Measurements from ENCODE around the gene MPPE1. TPM values are rescaled to one million over a fixed set of nuclear protein-coding genes. Genes with fewer than 3 reads are reported as not detected.
"Not testable (repeated sequence)": the region's sequence is repeated elsewhere in the genome, so short reads cannot be mapped to it uniquely, and the experiment has no call there.

The MPPE1 gene
- polyA plus RNA-seq, 2 donors: 19.1 to 20.3 TPM

GRCh38 chr18:11905613-11906012, 2.5 kb downstream of the MPPE1 start:
- no peaks in the 10 kb centered on the region for H3K27me3 ChIP-seq (ENCODE audit: control insufficient read depth in 1 of 2, insufficient read depth in 2 of 2, low read length in 2 of 2)
- peaks cover 0 to 10% of the 10 kb centered on the region in 2 donors for H3K36me3 ChIP-seq (ENCODE audit: control insufficient read depth in 2 of 2, insufficient read depth in 2 of 2, low read length in 1 of 2)
- peaks cover 0 to 4% of the 10 kb centered on the region in 2 donors for H3K4me1 ChIP-seq (ENCODE audit: control insufficient read depth in 2 of 2, insufficient read depth in 2 of 2, low read length in 1 of 2)
- H3K27ac ChIP-seq (ENCODE audit: low read depth in 2 of 2, low read length in 1 of 2): no peak overlapping the region
- H3K4me3 ChIP-seq (ENCODE audit: low read depth in 1 of 2, low read length in 2 of 2): no peak overlapping the region
- 79 to 89% methylated on average over 4 of the region's 4 CpGs for WGBS, 2 donors
- no peaks in the 10 kb centered on the region for H3K9me3 ChIP-seq (ENCODE audit: control insufficient read depth in 2 of 2, insufficient read depth in 1 of 2, low read depth in 1 of 2, low read length in 1 of 2)

GRCh38 chr18:11902522-11903292, 5.4 kb downstream of the MPPE1 start:
- no peaks in the 10 kb centered on the region for H3K9me3 ChIP-seq (ENCODE audit: control insufficient read depth in 2 of 2, insufficient read depth in 1 of 2, low read depth in 1 of 2, low read length in 1 of 2)
- 70 to 74% methylated on average over 7 of the region's 7 CpGs for WGBS, 2 donors
- no peak overlapping the region for H3K27ac ChIP-seq (ENCODE audit: low read depth in 2 of 2, low read length in 1 of 2)
- peaks cover 0 to 4% of the 10 kb centered on the region in 2 donors for H3K4me1 ChIP-seq (ENCODE audit: control insufficient read depth in 2 of 2, insufficient read depth in 2 of 2, low read length in 1 of 2)
- H3K36me3 ChIP-seq (ENCODE audit: control insufficient read depth in 2 of 2, insufficient read depth in 2 of 2, low read length in 1 of 2): peaks cover 0 to 12% of the 10 kb centered on the region in 2 donors
- no peak overlapping the region for H3K4me3 ChIP-seq (ENCODE audit: low read depth in 1 of 2, low read length in 2 of 2)
- no peaks in the 10 kb centered on the region for H3K27me3 ChIP-seq (ENCODE audit: control insufficient read depth in 1 of 2, insufficient read depth in 2 of 2, low read length in 2 of 2)

DNA sequence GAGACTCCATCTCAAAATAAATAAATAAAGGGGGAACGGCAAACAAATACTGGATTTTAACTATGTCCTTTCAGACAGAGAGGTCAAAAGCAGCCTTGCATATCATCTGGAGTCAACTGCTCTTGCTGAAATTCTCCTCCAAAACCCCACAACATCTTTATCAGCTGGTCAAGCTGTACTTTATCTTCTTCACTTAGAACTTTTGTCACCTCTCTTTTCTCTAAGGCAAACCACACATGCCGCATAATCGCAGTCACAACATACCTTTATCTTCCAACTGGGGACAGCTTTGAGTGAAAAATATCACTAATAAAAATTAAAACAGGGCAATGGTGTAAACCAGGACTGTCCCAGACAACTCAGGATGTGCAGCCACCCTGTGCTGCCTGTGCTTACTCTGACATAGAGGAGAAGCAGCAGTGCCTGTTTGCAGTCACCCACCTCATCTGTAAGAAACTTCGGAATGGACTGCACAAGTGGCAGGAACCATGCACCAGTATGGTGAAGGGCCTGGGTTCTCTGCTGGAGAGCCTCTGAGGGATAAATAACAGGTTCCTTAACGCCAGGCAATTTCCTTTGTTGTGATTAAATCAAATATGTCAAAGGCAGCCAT, 6.2 kb downstream of the MPPE1 start:
- Histone ChIP-seq H3K4me1 (ENCODE audit: control insufficient read depth in 2 of 2, insufficient read depth in 2 of 2, low read length in 1 of 2) (peaks cover 0 to 4% of the 10 kb centered on the region in 2 donors), H3K9me3 (ENCODE audit: control insufficient read depth in 2 of 2, insufficient read depth in 1 of 2, low read depth in 1 of 2, low read length in 1 of 2) (no peaks in the 10 kb centered on the region), H3K36me3 (ENCODE audit: control insufficient read depth in 2 of 2, insufficient read depth in 2 of 2, low read length in 1 of 2) (peaks cover 0 to 12% of the 10 kb centered on the region in 2 donors), H3K27me3 (ENCODE audit: control insufficient read depth in 1 of 2, insufficient read depth in 2 of 2, low read length in 2 of 2) (no peaks in the 10 kb centered on the region), H3K27ac (ENCODE audit: low read depth in 2 of 2, low read length in 1 of 2) (no peak overlapping the region), H3K4me3 (ENCODE audit: low read depth in 1 of 2, low read length in 2 of 2) (no peak overlapping the region)
- 84 to 86% methylated on average over 5 of the region's 5 CpGs for WGBS, 2 donors

DNA sequence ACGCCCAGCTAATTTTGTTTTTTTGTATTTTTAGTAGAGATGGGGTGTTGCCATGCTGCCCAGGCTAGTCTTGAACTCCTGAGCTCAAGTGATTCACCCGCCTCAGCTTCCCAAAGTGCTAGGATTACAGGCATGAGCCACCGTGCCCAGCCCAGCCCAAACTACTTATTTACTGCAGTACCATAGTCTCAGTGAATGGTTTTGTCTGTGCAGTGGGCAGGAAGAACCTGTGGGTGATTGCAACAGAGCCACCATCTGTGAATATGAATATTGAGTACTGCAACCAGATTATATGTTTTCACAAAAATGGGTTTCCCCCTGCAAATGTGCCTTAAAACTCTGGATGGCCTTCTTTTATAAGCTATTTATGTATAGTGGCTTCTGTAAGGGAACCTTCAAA, 9.1 kb downstream of the MPPE1 start:
- WGBS, 2 donors: 82 to 87% methylated on average over 3 of the region's 3 CpGs
- H3K4me1 ChIP-seq (ENCODE audit: control insufficient read depth in 2 of 2, insufficient read depth in 2 of 2, low read length in 1 of 2): peaks cover 0 to 4% of the 10 kb centered on the region in 2 donors
- no peaks in the 10 kb centered on the region for H3K27me3 ChIP-seq (ENCODE audit: control insufficient read depth in 1 of 2, insufficient read depth in 2 of 2, low read length in 2 of 2)
- no peaks in the 10 kb centered on the region for H3K9me3 ChIP-seq (ENCODE audit: control insufficient read depth in 2 of 2, insufficient read depth in 1 of 2, low read depth in 1 of 2, low read length in 1 of 2)
- no peak overlapping the region for H3K27ac ChIP-seq (ENCODE audit: low read depth in 2 of 2, low read length in 1 of 2)
- no peak overlapping the region for H3K4me3 ChIP-seq (ENCODE audit: low read depth in 1 of 2, low read length in 2 of 2)
- peaks cover 0 to 16% of the 10 kb centered on the region in 2 donors for H3K36me3 ChIP-seq (ENCODE audit: control insufficient read depth in 2 of 2, insufficient read depth in 2 of 2, low read length in 1 of 2)

- Histone ChIP-seq H3K27me3 (ENCODE audit: control insufficient read depth in 1 of 2, insufficient read depth in 2 of 2, low read length in 2 of 2) (no peaks in the 10 kb centered on the region), H3K4me1 (ENCODE audit: control insufficient read depth in 2 of 2, insufficient read depth in 2 of 2, low read length in 1 of 2) (peaks cover 0 to 3% of the 10 kb centered on the region in 2 donors), H3K27ac (ENCODE audit: low read depth in 2 of 2, low read length in 1 of 2) (no peak overlapping the region), H3K9me3 (ENCODE audit: control insufficient read depth in 2 of 2, insufficient read depth in 1 of 2, low read depth in 1 of 2, low read length in 1 of 2) (no peaks in the 10 kb centered on the region), H3K4me3 (ENCODE audit: low read depth in 1 of 2, low read length in 2 of 2) (no peak overlapping the region), H3K36me3 (ENCODE audit: control insufficient read depth in 2 of 2, insufficient read depth in 2 of 2, low read length in 1 of 2) (peaks cover 0 to 15% of the 10 kb centered on the region in 2 donors)
- WGBS, 2 donors: 94 to 100% methylated on average over 1 of the region's 1 CpG
These were observed 10.3 kb downstream of the MPPE1 start for GRCh38 chr18:11897781-11898180.

DNA sequence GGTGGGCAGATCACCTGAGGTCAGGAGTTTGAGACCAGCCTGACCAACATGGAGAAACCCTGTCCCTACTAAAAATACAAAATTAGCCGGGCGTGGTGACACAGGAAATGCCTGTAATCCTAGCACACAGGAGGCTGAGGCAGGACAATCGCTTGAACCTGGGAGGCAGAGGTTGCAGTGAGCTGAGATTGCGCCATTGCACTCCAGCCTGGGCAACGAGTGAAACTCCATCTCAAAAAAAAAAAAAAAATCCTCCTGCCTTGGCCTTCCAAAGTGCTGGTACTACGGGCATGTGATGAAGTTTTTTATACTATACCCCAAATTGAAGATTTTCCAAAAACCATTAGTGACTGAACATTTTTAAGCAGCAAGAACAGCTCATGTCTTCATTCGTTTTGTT, 15.7 kb downstream of the MPPE1 start:
- not testable (repeated sequence) for H3K27ac ChIP-seq (ENCODE audit: low read depth in 2 of 2, low read length in 1 of 2); H3K9me3 ChIP-seq (ENCODE audit: control insufficient read depth in 2 of 2, insufficient read depth in 1 of 2, low read depth in 1 of 2, low read length in 1 of 2); H3K4me3 ChIP-seq (ENCODE audit: low read depth in 1 of 2, low read length in 2 of 2); H3K27me3 ChIP-seq (ENCODE audit: control insufficient read depth in 1 of 2, insufficient read depth in 2 of 2, low read length in 2 of 2); H3K4me1 ChIP-seq (ENCODE audit: control insufficient read depth in 2 of 2, insufficient read depth in 2 of 2, low read length in 1 of 2)
- 78 to 84% methylated on average over 7 of the region's 7 CpGs for WGBS, 2 donors
- peaks cover 0 to 14% of the 10 kb centered on the region in 2 donors for H3K36me3 ChIP-seq (ENCODE audit: control insufficient read depth in 2 of 2, insufficient read depth in 2 of 2, low read length in 1 of 2)

- Histone ChIP-seq H3K9me3 (ENCODE audit: control insufficient read depth in 2 of 2, insufficient read depth in 1 of 2, low read depth in 1 of 2, low read length in 1 of 2) (no peaks in the 10 kb centered on the region), H3K27me3 (ENCODE audit: control insufficient read depth in 1 of 2, insufficient read depth in 2 of 2, low read length in 2 of 2) (no peaks in the 10 kb centered on the region), H3K27ac (ENCODE audit: low read depth in 2 of 2, low read length in 1 of 2) (no peak overlapping the region), H3K4me1 (ENCODE audit: control insufficient read depth in 2 of 2, insufficient read depth in 2 of 2, low read length in 1 of 2) (no peaks in the 10 kb centered on the region), H3K4me3 (ENCODE audit: low read depth in 1 of 2, low read length in 2 of 2) (no peak overlapping the region), H3K36me3 (ENCODE audit: control insufficient read depth in 2 of 2, insufficient read depth in 2 of 2, low read length in 1 of 2) (peaks cover 0 to 16% of the 10 kb centered on the region in 2 donors)
- 92 to 93% methylated on average over 9 of the region's 9 CpGs for WGBS, 2 donors
These were observed 16.4 kb downstream of the MPPE1 start for GRCh38 chr18:11891737-11892136.

DNA sequence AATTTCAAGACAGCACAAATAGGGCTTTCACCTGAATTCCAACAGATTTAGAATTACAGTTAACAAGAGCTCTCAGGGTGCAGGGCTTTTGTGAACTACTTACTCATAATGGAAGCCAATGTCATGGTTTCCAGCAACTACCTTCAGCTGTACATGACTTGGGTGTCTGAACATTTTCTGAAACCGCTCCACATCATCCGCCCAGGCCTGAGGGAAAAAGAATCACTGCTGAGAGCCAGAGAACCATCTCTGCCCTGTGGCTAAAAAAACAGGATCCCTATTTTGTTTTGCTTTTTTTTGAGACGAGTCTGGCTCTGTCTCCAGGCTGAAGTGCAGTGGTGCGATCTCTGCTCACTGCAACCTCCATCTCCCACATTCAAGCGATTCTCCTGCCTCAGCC, 18.8 kb downstream of the MPPE1 start:
- Histone ChIP-seq H3K27me3 (ENCODE audit: control insufficient read depth in 1 of 2, insufficient read depth in 2 of 2, low read length in 2 of 2) (no peaks in the 10 kb centered on the region), H3K4me1 (ENCODE audit: control insufficient read depth in 2 of 2, insufficient read depth in 2 of 2, low read length in 1 of 2) (no peaks in the 10 kb centered on the region), H3K9me3 (ENCODE audit: control insufficient read depth in 2 of 2, insufficient read depth in 1 of 2, low read depth in 1 of 2, low read length in 1 of 2) (no peaks in the 10 kb centered on the region), H3K36me3 (ENCODE audit: control insufficient read depth in 2 of 2, insufficient read depth in 2 of 2, low read length in 1 of 2) (peaks cover 5 to 23% of the 10 kb centered on the region in 2 donors), H3K27ac (ENCODE audit: low read depth in 2 of 2, low read length in 1 of 2) (no peak overlapping the region), H3K4me3 (ENCODE audit: low read depth in 1 of 2, low read length in 2 of 2) (no peak overlapping the region)
- 92 to 98% methylated on average over 5 of the region's 5 CpGs for WGBS, 2 donors

DNA sequence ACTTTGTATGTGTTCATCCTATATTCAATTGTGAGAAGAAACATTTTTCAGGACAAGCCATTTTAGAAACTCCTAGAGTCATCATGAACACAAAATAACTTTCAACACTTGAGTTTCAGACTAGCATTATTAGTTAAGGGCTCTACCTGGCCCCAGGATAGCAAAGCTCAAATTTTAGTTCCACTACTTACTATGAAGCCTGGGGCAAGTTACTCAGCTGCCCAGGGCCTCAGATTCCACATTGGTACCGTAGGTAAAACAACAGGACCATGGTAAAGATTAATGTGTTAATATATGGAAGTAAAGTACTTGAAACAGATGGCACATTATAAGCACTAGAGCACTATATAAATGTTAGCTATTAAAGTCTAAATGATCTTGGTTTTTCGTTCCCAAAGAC, 19.4 kb downstream of the MPPE1 start:
- no peaks in the 10 kb centered on the region for H3K9me3 ChIP-seq (ENCODE audit: control insufficient read depth in 2 of 2, insufficient read depth in 1 of 2, low read depth in 1 of 2, low read length in 1 of 2)
- H3K36me3 ChIP-seq (ENCODE audit: control insufficient read depth in 2 of 2, insufficient read depth in 2 of 2, low read length in 1 of 2): peaks cover 5 to 23% of the 10 kb centered on the region in 2 donors

More for the DNA sequence above, 19.4 kb downstream of the MPPE1 start:
- Histone ChIP-seq H3K4me1 (ENCODE audit: control insufficient read depth in 2 of 2, insufficient read depth in 2 of 2, low read length in 1 of 2) (no peaks in the 10 kb centered on the region), H3K27me3 (ENCODE audit: control insufficient read depth in 1 of 2, insufficient read depth in 2 of 2, low read length in 2 of 2) (no peaks in the 10 kb centered on the region), H3K4me3 (ENCODE audit: low read depth in 1 of 2, low read length in 2 of 2) (no peak overlapping the region), H3K27ac (ENCODE audit: low read depth in 2 of 2, low read length in 1 of 2) (no peak overlapping the region)
- WGBS, 2 donors: 88 to 89% methylated on average over 2 of the region's 2 CpGs

All from esophagus (tissue), 2 donors.